Uterus (tissue), 2 donors: ENCODE data around the gene RAET1E.

Source experiments
- POLR2A ChIP-seq, 2 donors: fragments of 450-650 bp; IDR thresholded peaks; one replicate each; pipeline ENCODE4 v1.6.1; 2016; ENCODE audit warnings: antibody characterized with exemption in 2 of 2, mild to moderate bottlenecking in 1 of 2, moderate library complexity in 1 of 2
- TF ChIP-seq, protein P1 (sequence below), 4 experiments: fragments of 200-600 bp in 2 of 4; fragments of 450-650 bp in 2 of 4; sonication (generic) in 2 of 4; IDR thresholded peaks; one replicate each; pipeline ENCODE4 v1.5.1; 2016 to 2019; ENCODE audit warnings: antibody characterized with exemption in 4 of 4, mild to moderate bottlenecking in 2 of 4, moderate library complexity in 1 of 4

DNA sequence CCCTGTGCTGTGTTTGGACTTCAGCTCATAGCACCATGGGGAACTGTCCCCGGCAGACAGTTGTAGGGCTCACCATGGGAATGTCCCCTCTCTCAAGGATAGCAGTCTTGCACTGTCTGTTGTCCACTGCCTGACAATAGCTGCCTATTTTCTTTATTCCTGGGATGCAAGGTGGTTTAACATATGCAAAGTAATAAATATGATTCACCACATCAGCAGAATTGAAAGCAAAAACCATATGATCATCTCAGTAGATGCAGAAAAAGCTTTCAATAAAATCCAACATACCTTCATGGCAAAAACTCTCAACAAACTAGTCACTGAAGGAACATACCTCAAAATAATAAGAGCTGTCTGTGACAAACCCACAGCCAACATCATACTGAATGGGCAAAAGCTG lies 20.3 kb downstream of the RAET1E start:
- TF ChIP-seq, protein P1, sequence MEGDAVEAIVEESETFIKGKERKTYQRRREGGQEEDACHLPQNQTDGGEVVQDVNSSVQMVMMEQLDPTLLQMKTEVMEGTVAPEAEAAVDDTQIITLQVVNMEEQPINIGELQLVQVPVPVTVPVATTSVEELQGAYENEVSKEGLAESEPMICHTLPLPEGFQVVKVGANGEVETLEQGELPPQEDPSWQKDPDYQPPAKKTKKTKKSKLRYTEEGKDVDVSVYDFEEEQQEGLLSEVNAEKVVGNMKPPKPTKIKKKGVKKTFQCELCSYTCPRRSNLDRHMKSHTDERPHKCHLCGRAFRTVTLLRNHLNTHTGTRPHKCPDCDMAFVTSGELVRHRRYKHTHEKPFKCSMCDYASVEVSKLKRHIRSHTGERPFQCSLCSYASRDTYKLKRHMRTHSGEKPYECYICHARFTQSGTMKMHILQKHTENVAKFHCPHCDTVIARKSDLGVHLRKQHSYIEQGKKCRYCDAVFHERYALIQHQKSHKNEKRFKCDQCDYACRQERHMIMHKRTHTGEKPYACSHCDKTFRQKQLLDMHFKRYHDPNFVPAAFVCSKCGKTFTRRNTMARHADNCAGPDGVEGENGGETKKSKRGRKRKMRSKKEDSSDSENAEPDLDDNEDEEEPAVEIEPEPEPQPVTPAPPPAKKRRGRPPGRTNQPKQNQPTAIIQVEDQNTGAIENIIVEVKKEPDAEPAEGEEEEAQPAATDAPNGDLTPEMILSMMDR (IDR thresholded peaks at IDR 0.05): no peak
- TF ChIP-seq POLR2A (IDR thresholded peaks at IDR 0.05): no peak
